K562 (cell line): ENCODE results near the gene ASMTL. TPM values are rescaled to one million over a fixed set of nuclear protein-coding genes. Genes with fewer than 3 reads are reported as not detected.
A peak's percentile ranks its signal among the peaks of the same experiment; 100 is the strongest.

Source experiments
- ARHGAP35 ChIP-seq: fragments of 450-650 bp; IDR thresholded peaks from 2 replicates; pipeline ENCODE4 v1.6.1; 2018; ENCODE audit not compliant: partially characterized antibody
- CHD2 ChIP-seq: IDR thresholded peaks from 2 replicates; pipeline ENCODE4 v1.6.1; 2011; ENCODE audit warnings: low read depth, low read length
- CHD4 ChIP-seq: fragments of 200-600 bp; sonication (generic); IDR thresholded peaks from 3 replicates; pipeline ENCODE4 v1.6.1; 2012; ENCODE audit warnings: low read depth, mild to moderate bottlenecking, mixed read lengths, low read length, inconsistent platforms; ENCODE audit not compliant: insufficient read depth, insufficient replicate concordance, poor library complexity, severe bottlenecking
- CREB1 ChIP-seq, 2 experiments: sonication (generic) in 1 of 2; formaldehyde crosslinking in 1 of 2; IDR thresholded peaks; 2 replicates each; pipeline versions ENCODE4 v1.6.1 to v1.8.0; 2012 to 2022; ENCODE audit warnings: inconsistent platforms in 1 of 2, mild to moderate bottlenecking in 1 of 2, missing genetic modification reagents in 1 of 2, moderate library complexity in 1 of 2
- GATAD2B ChIP-seq: fragments of 450-650 bp; IDR thresholded peaks from 2 replicates; pipeline ENCODE4 v1.6.1; 2017; ENCODE audit warnings: mild to moderate bottlenecking, borderline replicate concordance
- HNRNPH1 ChIP-seq: fragments of 200-400 bp; formaldehyde crosslinking; optimal IDR thresholded peaks from 2 replicates; pipeline ENCODE3; 2017; ENCODE audit warnings: low read depth, mild to moderate bottlenecking, low read length, moderate library complexity
- HSF4 ChIP-seq: fragments of 250-450 bp; sonication (Bioruptor Pico); IDR thresholded peaks from 2 replicates; pipeline ENCODE4 v2.1.2; 2022; ENCODE audit warnings: mild to moderate bottlenecking, moderate library complexity, borderline replicate concordance
- JUN ChIP-seq, 2 experiments: sonication (generic) in 1 of 2; formaldehyde crosslinking in 1 of 2; IDR thresholded peaks; 2 replicates each; pipeline versions ENCODE4 v1.6.1 to v1.8.0; 2012 to 2022; ENCODE audit warnings: borderline replicate concordance in 2 of 2, mild to moderate bottlenecking in 2 of 2, improper control_type of control experiment in 1 of 2, low read depth in 1 of 2, low read length in 1 of 2, missing genetic modification reagents in 1 of 2
- SLC30A9 ChIP-seq: fragments of 250-450 bp; sonication (Bioruptor Pico); IDR thresholded peaks from 2 replicates; pipeline ENCODE4 v1.8.0; 2022; ENCODE audit warnings: mild to moderate bottlenecking, moderate library complexity
- SREBF1 ChIP-seq: fragments of 150-350 bp; IDR thresholded peaks from 2 replicates; pipeline ENCODE4 v1.6.1; 2014; ENCODE audit warnings: antibody characterized with exemption, low read depth, low read length, borderline replicate concordance
- SRF ChIP-seq, 2 experiments: fragments of 250-450, 450-650 bp in 1 of 2; sonication (Bioruptor Pico) in 1 of 2; sonication (generic) in 1 of 2; formaldehyde crosslinking; IDR thresholded peaks; 2 replicates each; pipeline versions ENCODE4 v1.5.0 to v1.5.1; 2020 to 2022; ENCODE audit warnings: mild to moderate bottlenecking in 1 of 2, missing genetic modification reagents in 1 of 2
- TFAP4 ChIP-seq: sonication (generic); formaldehyde crosslinking; IDR thresholded peaks from 2 replicates; pipeline ENCODE4 v1.8.0; 2022; ENCODE audit warnings: missing genetic modification reagents, mild to moderate bottlenecking, moderate library complexity, borderline replicate concordance
- ZBTB12 ChIP-seq: fragments of 250-450 bp; sonication (Bioruptor Pico); IDR thresholded peaks from 2 replicates; pipeline ENCODE4 v1.4.0; 2020
- ZNF121 ChIP-seq: sonication (generic); formaldehyde crosslinking; conservative IDR thresholded peaks from 2 replicates; pipeline ENCODE4 v1.8.0; 2022; ENCODE audit warnings: missing genetic modification reagents
- ZNF316 ChIP-seq: fragments of 450-650 bp; IDR thresholded peaks from 2 replicates; pipeline ENCODE4 v1.6.1; 2016
- ZNF589 ChIP-seq: fragments of 200-800 bp; sonication (Bioruptor generic); IDR thresholded peaks from 2 replicates; pipeline ENCODE4 v1.6.1; 2016; ENCODE audit warnings: low read depth, missing genetic modification characterization, missing compliant biosample characterization
- polyA plus RNA-seq, 8 experiments: library from polyadenylated mRNA; depleted of rRNA in 4 of 8; stranded (reverse) in 5 of 8; unstranded in 3 of 8; fragments of >200 nt; fragmentation: Nextera tagmentation in 2 of 8; fragmentation: Illumina TruSeq in 1 of 8; extraction: Ambion mirVana in 2 of 8; extraction: Trizol in 1 of 8; gene quantifications; 2 replicates each; pipeline versions ENCODE4 v1.2.1 to v1.2.3, GENCODE V29; 2011 to 2014; ENCODE audit warnings: inconsistent platforms in 1 of 8, missing spikeins in 1 of 8
- total RNA-seq, 7 experiments: library from RNA; depleted of rRNA in 6 of 7; stranded (reverse); fragments of >200 nt in 6 of 7; fragmentation: Illumina TruSeq in 2 of 7; extraction: Trizol in 2 of 7; gene quantifications; 2 replicates each; pipeline versions ENCODE4 v1.2.1 to v1.2.3, GENCODE V29; 2011 to 2021; ENCODE audit warnings: low replicate concordance in 1 of 7
- TF ChIP-seq, protein P1 (sequence below): sonication (generic); formaldehyde crosslinking; IDR thresholded peaks from 2 replicates; pipeline ENCODE4 v1.8.0; 2023; ENCODE audit warnings: missing genetic modification reagents, mild to moderate bottlenecking, borderline replicate concordance
- TF ChIP-seq, protein P2 (sequence below): sonication (generic); formaldehyde crosslinking; IDR thresholded peaks from 2 replicates; pipeline ENCODE4 v1.8.1; 2023; ENCODE audit warnings: mild to moderate bottlenecking, missing genetic modification reagents

ASMTL gene
- total and polyA plus RNA-seq, 9 of the 15 experiments (the other 6 are each of a cell fraction or from before 2014, with no cell fraction given): 0.56 to 20.6 (median 7.6) TPM

DNA sequence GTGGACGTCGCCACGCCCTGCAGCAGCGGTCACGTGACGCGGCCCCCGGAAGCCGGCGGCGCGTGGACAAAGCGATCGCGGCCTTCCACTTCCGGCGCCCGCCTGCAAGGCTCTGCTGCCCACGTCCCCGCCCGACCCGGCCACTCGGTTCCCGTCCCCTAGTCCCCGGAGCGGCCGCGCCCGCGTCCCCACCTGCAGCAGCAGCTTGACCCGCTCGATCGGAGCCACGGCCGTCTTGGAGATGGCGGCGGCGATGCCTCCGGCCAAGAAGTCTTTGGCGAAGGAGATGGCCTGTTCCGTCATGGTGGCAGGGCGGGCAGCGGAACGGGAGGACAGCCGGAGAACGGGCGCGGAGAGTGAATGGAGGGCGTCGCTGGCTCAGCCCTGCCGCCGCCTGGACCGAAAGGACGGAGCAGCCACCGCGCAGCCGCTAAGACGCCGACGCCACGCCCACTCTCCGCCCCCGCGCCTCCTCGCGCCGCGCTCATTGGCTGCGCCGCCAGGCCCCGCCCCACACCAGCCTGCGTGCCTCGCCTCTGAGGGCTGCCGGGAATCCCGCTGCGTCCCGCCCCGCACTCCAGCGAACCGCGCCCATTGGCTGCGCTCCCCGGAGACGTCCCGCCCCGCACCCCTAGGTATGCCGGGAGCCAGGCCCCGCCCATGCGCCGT, 60.9 kb downstream of the ASMTL start, which contains the start of gene SLC25A6 (continued):
- peak in 1 of 2 experiments; percentile 15; a peak in 1 of 4 replicates for TF ChIP-seq SRF (CRISPR knock-in tag; IDR thresholded peaks at IDR 0.05)
- no peak for TF ChIP-seq ZNF316
- no peak for TF ChIP-seq ZNF589 (CRISPR knock-in tag)
- TF ChIP-seq SLC30A9: no peak
- TF ChIP-seq GATAD2B: no peak
- peak; percentile 58; the same call in 1 of the 2 replicates for TF ChIP-seq TFAP4 (CRISPR knock-in tag)
- no peak for TF ChIP-seq ZBTB12 (CRISPR knock-in tag)
- TF ChIP-seq HNRNPH1: no peak
- TF ChIP-seq JUN (IDR thresholded peaks at IDR 0.05; ENCODE audit: borderline replicate concordance, low read depth, low read length): peak; percentile 9; the same call in 1 of the 2 replicates
- no peak for TF ChIP-seq JUN (CRISPR knock-in tag; IDR thresholded peaks at IDR 0.05; ENCODE audit: borderline replicate concordance)
- no peak for TF ChIP-seq ARHGAP35
- peak; percentile 46 for TF ChIP-seq CREB1 (IDR thresholded peaks at IDR 0.05)
- TF ChIP-seq CREB1 (CRISPR knock-in tag; IDR thresholded peaks at IDR 0.05): no peak
- TF ChIP-seq CHD4: no peak
- TF ChIP-seq, protein P1, sequence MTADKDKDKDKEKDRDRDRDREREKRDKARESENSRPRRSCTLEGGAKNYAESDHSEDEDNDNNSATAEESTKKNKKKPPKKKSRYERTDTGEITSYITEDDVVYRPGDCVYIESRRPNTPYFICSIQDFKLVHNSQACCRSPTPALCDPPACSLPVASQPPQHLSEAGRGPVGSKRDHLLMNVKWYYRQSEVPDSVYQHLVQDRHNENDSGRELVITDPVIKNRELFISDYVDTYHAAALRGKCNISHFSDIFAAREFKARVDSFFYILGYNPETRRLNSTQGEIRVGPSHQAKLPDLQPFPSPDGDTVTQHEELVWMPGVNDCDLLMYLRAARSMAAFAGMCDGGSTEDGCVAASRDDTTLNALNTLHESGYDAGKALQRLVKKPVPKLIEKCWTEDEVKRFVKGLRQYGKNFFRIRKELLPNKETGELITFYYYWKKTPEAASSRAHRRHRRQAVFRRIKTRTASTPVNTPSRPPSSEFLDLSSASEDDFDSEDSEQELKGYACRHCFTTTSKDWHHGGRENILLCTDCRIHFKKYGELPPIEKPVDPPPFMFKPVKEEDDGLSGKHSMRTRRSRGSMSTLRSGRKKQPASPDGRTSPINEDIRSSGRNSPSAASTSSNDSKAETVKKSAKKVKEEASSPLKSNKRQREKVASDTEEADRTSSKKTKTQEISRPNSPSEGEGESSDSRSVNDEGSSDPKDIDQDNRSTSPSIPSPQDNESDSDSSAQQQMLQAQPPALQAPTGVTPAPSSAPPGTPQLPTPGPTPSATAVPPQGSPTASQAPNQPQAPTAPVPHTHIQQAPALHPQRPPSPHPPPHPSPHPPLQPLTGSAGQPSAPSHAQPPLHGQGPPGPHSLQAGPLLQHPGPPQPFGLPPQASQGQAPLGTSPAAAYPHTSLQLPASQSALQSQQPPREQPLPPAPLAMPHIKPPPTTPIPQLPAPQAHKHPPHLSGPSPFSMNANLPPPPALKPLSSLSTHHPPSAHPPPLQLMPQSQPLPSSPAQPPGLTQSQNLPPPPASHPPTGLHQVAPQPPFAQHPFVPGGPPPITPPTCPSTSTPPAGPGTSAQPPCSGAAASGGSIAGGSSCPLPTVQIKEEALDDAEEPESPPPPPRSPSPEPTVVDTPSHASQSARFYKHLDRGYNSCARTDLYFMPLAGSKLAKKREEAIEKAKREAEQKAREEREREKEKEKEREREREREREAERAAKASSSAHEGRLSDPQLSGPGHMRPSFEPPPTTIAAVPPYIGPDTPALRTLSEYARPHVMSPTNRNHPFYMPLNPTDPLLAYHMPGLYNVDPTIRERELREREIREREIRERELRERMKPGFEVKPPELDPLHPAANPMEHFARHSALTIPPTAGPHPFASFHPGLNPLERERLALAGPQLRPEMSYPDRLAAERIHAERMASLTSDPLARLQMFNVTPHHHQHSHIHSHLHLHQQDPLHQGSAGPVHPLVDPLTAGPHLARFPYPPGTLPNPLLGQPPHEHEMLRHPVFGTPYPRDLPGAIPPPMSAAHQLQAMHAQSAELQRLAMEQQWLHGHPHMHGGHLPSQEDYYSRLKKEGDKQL (CRISPR knock-in tag): no peak
- no peak for TF ChIP-seq SREBF1
- no peak for TF ChIP-seq ZNF121 (CRISPR knock-in tag)
- no peak for TF ChIP-seq HSF4 (CRISPR knock-in tag)
- TF ChIP-seq, protein P2, sequence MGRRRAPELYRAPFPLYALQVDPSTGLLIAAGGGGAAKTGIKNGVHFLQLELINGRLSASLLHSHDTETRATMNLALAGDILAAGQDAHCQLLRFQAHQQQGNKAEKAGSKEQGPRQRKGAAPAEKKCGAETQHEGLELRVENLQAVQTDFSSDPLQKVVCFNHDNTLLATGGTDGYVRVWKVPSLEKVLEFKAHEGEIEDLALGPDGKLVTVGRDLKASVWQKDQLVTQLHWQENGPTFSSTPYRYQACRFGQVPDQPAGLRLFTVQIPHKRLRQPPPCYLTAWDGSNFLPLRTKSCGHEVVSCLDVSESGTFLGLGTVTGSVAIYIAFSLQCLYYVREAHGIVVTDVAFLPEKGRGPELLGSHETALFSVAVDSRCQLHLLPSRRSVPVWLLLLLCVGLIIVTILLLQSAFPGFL (CRISPR knock-in tag): no peak
- peak; percentile 33; the same call in 1 of the 2 replicates for TF ChIP-seq CHD2
